Progenitor cell of endocrine pancreas (in vitro differentiated cells): ENCODE measurements around the gene DNAH11. TPM values are rescaled to one million over a fixed set of nuclear protein-coding genes. Genes with fewer than 3 reads are reported as not detected.

Experiments used
- DNase-seq: peaks from one replicate; pipeline ENCODE4 v3.0.0; 2021; ENCODE audit warnings: low spot score; ENCODE audit not compliant: unreplicated experiment
- H3K27ac Mint-ChIP-seq: 2 replicates; pipeline ENCODE4 v1.8.0; 2021; ENCODE audit warnings: mild to moderate bottlenecking, moderate library complexity, mixed read lengths
- H3K27me3 Mint-ChIP-seq: 2 replicates; pipeline ENCODE4 v1.8.0; 2021; ENCODE audit warnings: mixed read lengths
- H3K36me3 Mint-ChIP-seq: 2 replicates; pipeline ENCODE4 v1.8.0; 2022; ENCODE audit warnings: mixed read lengths; ENCODE audit not compliant: insufficient read depth
- H3K4me1 Mint-ChIP-seq: 2 replicates; pipeline ENCODE4 v1.8.0; 2021; ENCODE audit warnings: low read depth, mixed read lengths
- H3K4me3 Mint-ChIP-seq: 2 replicates; pipeline ENCODE4 v1.8.0; 2021; ENCODE audit warnings: low read depth, mild to moderate bottlenecking, moderate library complexity, mixed read lengths
- H3K9me3 Mint-ChIP-seq: 2 replicates; pipeline ENCODE4 v1.8.0; 2021; ENCODE audit warnings: low read depth, mixed read lengths
- CTCF ChIP-seq: fragments of 200-600 bp; sonication (generic); IDR thresholded peaks from one replicate; pipeline ENCODE4 v1.5.0; 2021; ENCODE audit warnings: antibody characterized with exemption, mild to moderate bottlenecking; ENCODE audit not compliant: unreplicated experiment
- total RNA-seq: library from RNA; stranded (reverse); gene quantifications from 2 replicates; pipeline ENCODE4 v1.2.1, GENCODE V29; 2021

Gene DNAH11
- total RNA-seq, 1 donor from 2014 or later: 1.6 TPM

DNA sequence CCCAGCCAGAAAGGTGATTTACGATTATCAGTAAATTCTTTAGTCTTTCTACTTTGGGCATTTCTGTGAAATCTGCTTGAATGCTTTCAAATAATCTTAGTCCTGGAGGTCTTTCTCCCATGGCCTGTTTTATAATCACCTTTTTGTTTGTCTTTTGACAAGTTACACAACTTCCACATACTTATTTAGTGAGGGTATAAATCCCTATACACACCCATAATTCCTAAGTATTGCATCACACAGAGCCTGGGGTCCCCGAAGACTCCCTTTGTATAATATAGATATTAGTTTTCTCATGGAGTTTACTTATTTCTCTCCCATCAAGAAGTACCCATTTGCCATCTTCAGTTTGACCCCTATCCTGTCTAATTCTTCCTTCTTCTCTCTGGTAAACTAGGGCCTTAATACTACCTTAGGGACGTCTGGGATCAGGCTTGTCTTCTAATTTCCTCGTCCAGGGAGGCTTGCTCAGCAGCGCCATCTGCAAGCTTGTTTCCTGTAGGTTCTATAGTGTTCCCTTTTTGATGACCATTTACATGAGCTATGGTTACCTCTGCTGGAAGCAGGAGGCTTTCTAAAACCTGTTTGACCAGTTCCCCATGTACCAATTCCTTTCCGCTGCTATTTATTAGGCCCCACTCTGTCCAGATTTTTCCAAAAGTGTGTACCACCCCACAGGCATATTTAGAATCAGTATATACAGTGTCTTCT lies 8.1 kb downstream of the DNAH11 start:
- DNase-seq: no peak
- H3K4me3 Mint-ChIP-seq: no peak overlapping the region

DNA sequence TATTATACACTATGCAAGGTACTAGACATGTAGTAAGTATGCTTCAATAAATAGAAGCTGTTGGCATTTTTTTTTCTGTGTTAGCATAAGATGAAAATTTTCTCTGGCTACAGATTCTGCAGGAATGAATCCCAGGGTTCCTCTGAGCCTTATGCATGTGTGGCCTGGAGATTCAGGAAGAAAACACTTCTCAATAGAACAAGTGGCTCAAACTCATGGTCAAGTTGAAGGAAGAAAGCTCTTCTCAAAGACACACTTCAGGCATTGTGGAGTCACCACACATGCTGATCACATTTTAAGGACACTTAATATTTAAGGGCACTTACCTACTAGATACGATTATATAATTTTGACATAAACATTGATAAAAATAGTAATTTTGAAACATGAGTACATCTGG lies 19.5 kb downstream of the DNAH11 start:
- no peaks in the 10 kb centered on the region for H3K4me1 Mint-ChIP-seq
- no peak overlapping the region for H3K4me3 Mint-ChIP-seq
- H3K27ac Mint-ChIP-seq: no peak overlapping the region
- no peak for TF ChIP-seq CTCF
- peaks cover 7% of the 10 kb centered on the region for H3K27me3 Mint-ChIP-seq
- no peak for DNase-seq
- no peaks in the 10 kb centered on the region for H3K36me3 Mint-ChIP-seq
- no peaks in the 10 kb centered on the region for H3K9me3 Mint-ChIP-seq

More for the DNA sequence above, 8.1 kb downstream of the DNAH11 start:
- Mint-ChIP-seq H3K36me3 (no peaks in the 10 kb centered on the region), H3K27ac (no peak overlapping the region), H3K27me3 (peaks cover 14% of the 10 kb centered on the region), H3K9me3 (peaks cover 3% of the 10 kb centered on the region), H3K4me1 (peaks cover 3% of the 10 kb centered on the region)
- no peak for TF ChIP-seq CTCF

GRCh38 chr7:21565614-21566013 lies 22.8 kb downstream of the DNAH11 start:
- H3K27ac Mint-ChIP-seq: no peak overlapping the region
- no peaks in the 10 kb centered on the region for H3K36me3 Mint-ChIP-seq
- peaks cover 8% of the 10 kb centered on the region for H3K27me3 Mint-ChIP-seq
- H3K4me3 Mint-ChIP-seq: no peak overlapping the region
- TF ChIP-seq CTCF: no peak
- no peak for DNase-seq
- H3K9me3 Mint-ChIP-seq: no peaks in the 10 kb centered on the region
- H3K4me1 Mint-ChIP-seq: no peaks in the 10 kb centered on the region

- no peaks in the 10 kb centered on the region for H3K4me1 Mint-ChIP-seq
- H3K27me3 Mint-ChIP-seq: peaks cover 8% of the 10 kb centered on the region
- H3K4me3 Mint-ChIP-seq: no peak overlapping the region
Observed at GRCh38 chr7:21566094-21566493, 23.3 kb downstream of the DNAH11 start.

DNA sequence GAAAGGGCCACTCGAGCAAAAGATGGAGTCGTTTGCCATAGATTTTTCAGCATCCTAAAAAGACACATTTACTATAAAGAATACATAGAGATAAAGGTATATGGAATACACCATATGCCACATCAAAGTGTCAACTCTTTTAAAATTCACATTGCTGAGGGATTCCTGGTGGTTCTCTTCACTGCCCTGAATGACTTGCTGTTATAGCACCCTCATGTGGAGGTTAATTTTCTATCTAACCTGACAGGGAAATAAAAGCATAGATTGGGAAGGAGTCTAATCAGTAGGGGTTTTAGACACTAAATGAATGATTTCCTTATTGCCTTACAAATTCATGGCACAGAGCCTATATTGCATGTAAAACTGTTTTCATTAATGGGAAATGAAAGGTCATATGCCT lies 25.9 kb downstream of the DNAH11 start:
- Mint-ChIP-seq H3K4me1 (no peaks in the 10 kb centered on the region), H3K36me3 (no peaks in the 10 kb centered on the region), H3K27ac (no peak overlapping the region), H3K27me3 (peaks cover 9% of the 10 kb centered on the region), H3K4me3 (no peak overlapping the region), H3K9me3 (no peaks in the 10 kb centered on the region)
- TF ChIP-seq CTCF: peak; percentile 48
- DNase-seq: no peak

More at GRCh38 chr7:21566094-21566493, 23.3 kb downstream of the DNAH11 start:
- no peak overlapping the region for H3K27ac Mint-ChIP-seq
- no peak for TF ChIP-seq CTCF
- no peak for DNase-seq
- no peaks in the 10 kb centered on the region for H3K36me3 Mint-ChIP-seq
- H3K9me3 Mint-ChIP-seq: no peaks in the 10 kb centered on the region
